A549 treated with CORT108297 at 1 μM for 4 hours (cell line): Measurements from ENCODE around the gene NRDC. TPM values are rescaled to one million over a fixed set of nuclear protein-coding genes. Genes with fewer than 3 reads are reported as not detected.

Experiments
- total RNA-seq: library from RNA; stranded (reverse); fragments of 200-300 nt; extraction: Qiagen RNA extraction; gene quantifications from 5 replicates; pipeline ENCODE4 v1.2.3, GENCODE V29; 2022

NRDC gene
- total RNA-seq: 73.6 to 78.1 TPM (median 75.0 TPM) in 5 replicates

GRCh38 chr1:51878616-51879336 is at the start of gene NRDC:
Gene NRDC (minus strand): TSS chr1:51878727. CDS start chr1:51878615, 112 bp downstream.

Other genes starting within 250 kb of the NRDC start
- 5.1 to 9.9 TPM (median 6.0 TPM) in 5 replicates for gene RAB3B, start 112.0 kb upstream of the NRDC start, total RNA-seq
- gene KTI12, start 155.1 kb upstream of the NRDC start, total RNA-seq: 16.0 to 19.4 TPM (median 16.8 TPM) in 5 replicates
- 35.3 to 44.1 TPM (median 40.0 TPM) in 5 replicates for gene TXNDC12, start 176.5 kb upstream of the NRDC start, total RNA-seq
- 28.5 to 42.5 TPM (median 31.7 TPM) in 5 replicates for gene BTF3L4, start 177.6 kb upstream of the NRDC start, total RNA-seq